Immature natural killer cell (primary cell): ENCODE measurements around the gene RTRAF. TPM values are rescaled to one million over a fixed set of nuclear protein-coding genes. Genes with fewer than 3 reads are reported as not detected.
A peak's percentile ranks its signal among the peaks of the same experiment; 100 is the strongest.

Source experiments
- DNase-seq, 3 donors: peaks; one replicate each; pipeline ENCODE4 v3.0.0; 2022; ENCODE audit warnings: mixed read lengths in 1 of 3
- H3K27ac Mint-ChIP-seq, 6 donors: one replicate each; pipeline ENCODE4 v1.8.0; 2020; ENCODE audit warnings: mixed read lengths in 6 of 6, mild to moderate bottlenecking in 5 of 6, inconsistent platforms in 4 of 6, moderate library complexity in 3 of 6
- H3K27me3 Mint-ChIP-seq, 3 donors: one replicate each; pipeline ENCODE4 v1.8.0; 2020 to 2021; ENCODE audit warnings: low read depth in 3 of 3, mild to moderate bottlenecking in 3 of 3, mixed read lengths in 3 of 3, moderate library complexity in 3 of 3, inconsistent platforms in 1 of 3
- H3K36me3 Mint-ChIP-seq, 3 donors: one replicate each; pipeline ENCODE4 v1.8.0; 2020; ENCODE audit warnings: mixed read lengths in 3 of 3, inconsistent platforms in 2 of 3, mild to moderate bottlenecking in 2 of 3
- H3K4me1 Mint-ChIP-seq, 2 donors: one replicate each; pipeline ENCODE4 v1.8.0; 2020; ENCODE audit warnings: inconsistent platforms in 2 of 2, mild to moderate bottlenecking in 2 of 2, mixed read lengths in 2 of 2, moderate library complexity in 1 of 2
- H3K4me3 Mint-ChIP-seq, 5 donors: one replicate each; pipeline ENCODE4 v1.8.0; 2020; ENCODE audit warnings: mild to moderate bottlenecking in 5 of 5, mixed read lengths in 5 of 5, inconsistent platforms in 3 of 5, moderate library complexity in 3 of 5
- H3K9me3 Mint-ChIP-seq, 6 donors: one replicate each; pipeline ENCODE4 v1.8.0; 2020; ENCODE audit warnings: mild to moderate bottlenecking in 6 of 6, mixed read lengths in 6 of 6, inconsistent platforms in 4 of 6, moderate library complexity in 3 of 6
- polyA plus RNA-seq, 3 donors: library from polyadenylated mRNA; unstranded; fragments of 300-500 nt; fragmentation: Illumina TruSeq; gene quantifications; one replicate each; pipeline ENCODE4 v1.2.3, GENCODE V29; 2021

Gene RTRAF
- polyA plus RNA-seq, 3 donors from 2014 or later = 92.1 to 162 (median 137) TPM

DNA sequence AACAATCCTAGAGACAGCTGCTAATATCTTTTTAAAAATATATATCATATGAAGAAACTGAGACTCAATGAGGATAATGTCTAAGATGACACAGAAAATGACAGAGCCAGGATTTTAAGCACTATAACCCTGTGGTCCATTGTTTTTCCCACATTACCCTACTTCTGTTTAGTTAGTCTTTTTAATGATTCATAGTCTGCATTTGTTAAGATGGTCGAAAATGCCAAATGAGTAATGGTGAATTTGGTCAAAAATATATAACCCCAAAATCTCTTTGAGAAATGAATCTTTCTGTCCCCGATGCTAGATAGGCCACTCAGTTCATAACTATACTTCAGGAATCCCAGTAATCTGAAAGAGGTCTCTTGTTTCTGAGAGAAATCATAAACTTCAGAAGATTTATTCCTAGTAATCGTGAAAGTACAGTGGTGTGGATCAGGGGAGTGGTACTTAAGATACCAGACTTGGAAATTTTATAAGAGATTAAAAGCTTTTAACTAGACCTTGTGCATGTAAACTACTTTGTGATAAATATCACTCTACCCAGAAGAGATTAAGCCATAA is 10.8 kb downstream of the RTRAF start:
- peaks cover 0 to 1% (median 0%) of the 10 kb centered on the region in 3 donors for H3K27me3 Mint-ChIP-seq
- H3K4me1 Mint-ChIP-seq = peaks cover 0 to 17% of the 10 kb centered on the region in 2 donors
- H3K27ac Mint-ChIP-seq = no peak overlapping the region
- H3K36me3 Mint-ChIP-seq = peaks cover 16 to 67% (median 20%) of the 10 kb centered on the region in 3 donors
- H3K4me3 Mint-ChIP-seq = no peak overlapping the region
- no peak for DNase-seq
- no peaks in the 10 kb centered on the region for H3K9me3 Mint-ChIP-seq

GRCh38 chr14:52000696-52001095 is 11.3 kb downstream of the RTRAF start:
- DNase-seq = no peak
- no peak overlapping the region for H3K27ac Mint-ChIP-seq
- peaks cover 0 to 1% (median 0%) of the 10 kb centered on the region in 3 donors for H3K27me3 Mint-ChIP-seq
- peaks cover 0 to 22% of the 10 kb centered on the region in 2 donors for H3K4me1 Mint-ChIP-seq
- H3K36me3 Mint-ChIP-seq = peaks cover 16 to 69% (median 19%) of the 10 kb centered on the region in 3 donors
- H3K4me3 Mint-ChIP-seq = no peak overlapping the region
- H3K9me3 Mint-ChIP-seq = no peaks in the 10 kb centered on the region

- no peak for DNase-seq
- Mint-ChIP-seq H3K36me3 (peaks cover 21 to 68% (median 24%) of the 10 kb centered on the region in 3 donors), H3K27ac (no peak overlapping the region), H3K9me3 (no peaks in the 10 kb centered on the region), H3K4me3 (no peak overlapping the region), H3K27me3 (peaks cover 0 to 1% (median 0%) of the 10 kb centered on the region in 3 donors), H3K4me1 (peaks cover 0 to 12% of the 10 kb centered on the region in 2 donors)
Observed at GRCh38 chr14:52002542-52002941, 13.2 kb downstream of the RTRAF start.

GRCh38 chr14:52003324-52003723 is 14.0 kb downstream of the RTRAF start:
- Mint-ChIP-seq H3K27ac (no peak overlapping the region), H3K9me3 (no peaks in the 10 kb centered on the region), H3K4me3 (no peak overlapping the region), H3K36me3 (peaks cover 26 to 71% (median 27%) of the 10 kb centered on the region in 3 donors), H3K27me3 (peaks cover 0 to 1% (median 0%) of the 10 kb centered on the region in 3 donors), H3K4me1 (peaks cover 0 to 12% of the 10 kb centered on the region in 2 donors)
- no peak for DNase-seq

- Mint-ChIP-seq H3K4me1 (peaks cover 0 to 12% of the 10 kb centered on the region in 2 donors), H3K27ac (no peak overlapping the region), H3K9me3 (no peaks in the 10 kb centered on the region), H3K27me3 (peaks cover 0 to 1% (median 0%) of the 10 kb centered on the region in 3 donors), H3K36me3 (peaks cover 25 to 66% (median 26%) of the 10 kb centered on the region in 3 donors), H3K4me3 (no peak overlapping the region)
- DNase-seq = no peak
Observed at GRCh38 chr14:52005625-52006024, 16.3 kb downstream of the RTRAF start.

DNA sequence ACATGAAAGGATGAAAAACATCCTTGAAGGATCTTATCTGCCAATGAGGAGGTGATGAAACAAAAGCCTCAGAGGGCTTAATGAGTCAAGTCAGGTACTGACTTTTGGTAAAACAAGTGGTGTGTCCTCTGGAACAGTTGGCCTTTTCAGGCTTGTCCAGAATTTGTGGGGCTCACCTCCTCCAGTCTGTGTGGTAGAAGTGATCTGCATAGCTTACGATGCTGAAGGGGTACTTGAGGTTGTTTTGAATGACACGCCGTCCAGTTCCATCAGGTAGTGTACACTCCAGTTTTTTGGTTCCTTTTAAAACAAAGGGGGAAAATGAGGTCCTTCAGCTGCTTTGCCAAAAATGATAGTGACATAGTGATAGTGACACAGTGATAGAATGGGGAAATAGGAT is 17.0 kb downstream of the RTRAF start:
- Mint-ChIP-seq H3K27me3 (peaks cover 0 to 1% (median 0%) of the 10 kb centered on the region in 3 donors), H3K9me3 (no peaks in the 10 kb centered on the region), H3K4me1 (peaks cover 0 to 12% of the 10 kb centered on the region in 2 donors), H3K4me3 (no peak overlapping the region), H3K36me3 (peaks cover 32 to 69% (median 32%) of the 10 kb centered on the region in 3 donors), H3K27ac (no peak overlapping the region)
- DNase-seq = no peak

GRCh38 chr14:52007211-52007610 is 17.9 kb downstream of the RTRAF start:
- no peak for DNase-seq
- H3K27me3 Mint-ChIP-seq = peaks cover 0 to under 1% (median 0%) of the 10 kb centered on the region in 3 donors
- H3K4me1 Mint-ChIP-seq = peaks cover 0 to 12% of the 10 kb centered on the region in 2 donors
- H3K36me3 Mint-ChIP-seq = peaks cover 35 to 65% (median 35%) of the 10 kb centered on the region in 3 donors
- no peak overlapping the region for H3K4me3 Mint-ChIP-seq
- no peak overlapping the region for H3K27ac Mint-ChIP-seq
- no peaks in the 10 kb centered on the region for H3K9me3 Mint-ChIP-seq

DNA sequence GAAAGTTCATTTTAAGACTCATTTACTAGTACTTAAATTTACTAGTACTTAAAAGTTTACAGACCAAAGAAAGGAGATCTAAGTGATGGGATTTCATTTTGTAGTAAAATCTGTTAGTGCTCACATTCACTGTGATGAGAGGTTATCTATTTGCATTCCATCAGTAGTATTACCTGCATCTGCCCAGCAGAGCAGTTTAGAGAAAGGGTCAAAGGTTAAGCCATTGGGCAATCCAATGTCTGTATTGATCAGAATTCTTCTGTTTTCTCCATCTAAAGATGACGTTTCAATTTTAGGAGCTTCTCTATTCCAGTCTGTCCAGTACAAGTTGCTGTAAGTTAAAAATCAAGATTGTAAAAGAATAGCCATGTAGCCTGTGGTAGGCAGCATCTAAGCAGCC is 18.3 kb downstream of the RTRAF start:
- Mint-ChIP-seq H3K27me3 (no peaks in the 10 kb centered on the region), H3K27ac (no peak overlapping the region), H3K4me1 (peaks cover 0 to 12% of the 10 kb centered on the region in 2 donors), H3K4me3 (no peak overlapping the region), H3K9me3 (no peaks in the 10 kb centered on the region), H3K36me3 (peaks cover 33 to 61% (median 35%) of the 10 kb centered on the region in 3 donors)
- no peak for DNase-seq

- H3K9me3 Mint-ChIP-seq = no peaks in the 10 kb centered on the region
Observed at GRCh38 chr14:52008136-52008535, 18.8 kb downstream of the RTRAF start.

DNA sequence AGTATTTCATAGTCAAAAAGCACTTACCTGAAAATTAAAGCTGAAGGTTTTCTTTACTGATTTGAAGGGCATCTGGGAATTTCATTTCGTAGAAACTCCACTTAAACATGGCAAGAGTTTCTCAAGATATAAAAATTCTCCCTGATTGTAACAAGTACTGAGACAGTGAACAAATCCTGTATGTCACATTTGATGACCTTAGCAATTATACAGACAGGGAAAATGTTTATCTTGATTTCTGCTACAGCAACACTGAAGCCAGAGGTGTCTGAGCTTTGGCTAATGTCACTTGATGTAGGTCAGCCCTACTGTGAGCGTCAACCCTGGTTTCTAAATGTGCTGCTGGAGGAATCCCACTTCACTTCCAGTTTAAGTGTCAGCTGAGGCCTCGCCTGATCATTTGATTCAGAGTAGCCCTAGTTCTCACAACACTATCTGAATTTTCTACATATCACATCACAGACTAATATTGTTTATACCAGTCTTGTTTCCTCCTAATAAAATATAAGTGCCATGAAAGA is 20.9 kb downstream of the RTRAF start:
- Mint-ChIP-seq H3K27ac (peak overlapping the region in 1 of 6 donors; percentile 7), H3K4me1 (peaks cover 0 to 6% of the 10 kb centered on the region in 2 donors), H3K36me3 (peaks cover 23 to 43% (median 25%) of the 10 kb centered on the region in 3 donors), H3K27me3 (peaks cover 0 to 2% (median 0%) of the 10 kb centered on the region in 3 donors), H3K4me3 (no peak overlapping the region), H3K9me3 (no peaks in the 10 kb centered on the region)
- no peak for DNase-seq

More at GRCh38 chr14:52008136-52008535, 18.8 kb downstream of the RTRAF start:
- Mint-ChIP-seq H3K36me3 (peaks cover 32 to 58% (median 35%) of the 10 kb centered on the region in 3 donors), H3K27ac (no peak overlapping the region), H3K27me3 (no peaks in the 10 kb centered on the region), H3K4me1 (peaks cover 0 to 12% of the 10 kb centered on the region in 2 donors), H3K4me3 (no peak overlapping the region)
- no peak for DNase-seq

DNA sequence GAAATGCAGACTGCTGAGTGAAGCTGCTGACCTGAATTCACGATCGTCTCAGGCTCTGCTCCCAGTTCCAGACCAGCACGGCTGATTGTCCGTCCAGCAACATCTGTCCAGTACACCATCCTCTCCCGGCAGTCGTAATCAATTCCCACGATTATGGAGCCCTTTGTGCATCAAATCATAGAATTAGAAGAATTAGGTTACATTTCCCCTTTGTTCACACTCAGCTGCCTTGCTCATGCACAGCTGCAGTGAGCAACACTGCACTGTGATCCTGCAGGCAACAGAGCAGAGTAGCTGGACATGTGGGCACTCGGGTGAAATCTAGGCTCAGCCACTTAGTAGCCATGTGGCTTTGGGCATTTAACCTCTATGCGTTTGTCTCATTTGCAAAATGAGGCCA is 22.2 kb downstream of the RTRAF start:
- no peak overlapping the region for H3K4me3 Mint-ChIP-seq
- no peak overlapping the region for H3K27ac Mint-ChIP-seq

DNA sequence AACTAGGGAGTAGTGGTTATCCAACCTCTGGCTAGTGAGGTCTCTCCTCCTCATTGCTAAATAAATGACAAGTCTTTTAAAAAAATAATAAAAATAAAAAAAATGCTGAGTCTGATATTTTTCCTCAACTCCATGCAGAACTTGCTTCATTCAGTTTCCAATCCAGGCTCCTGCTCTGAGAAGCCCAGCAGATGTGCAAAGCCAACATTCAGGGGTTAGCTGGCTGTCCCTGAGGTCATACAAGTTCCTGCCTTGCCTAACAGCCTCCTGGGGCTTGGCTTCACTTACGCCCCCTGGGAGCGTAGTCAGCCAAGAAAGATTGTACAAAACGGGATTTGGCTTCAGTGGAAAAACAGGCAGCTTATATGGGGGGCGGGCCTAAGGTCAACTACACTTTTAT is 23.3 kb downstream of the RTRAF start:
- no peaks in the 10 kb centered on the region for H3K4me1 Mint-ChIP-seq
- peaks cover 17 to 26% (median 18%) of the 10 kb centered on the region in 3 donors for H3K36me3 Mint-ChIP-seq

More for the DNA sequence above, 22.2 kb downstream of the RTRAF start:
- Mint-ChIP-seq H3K36me3 (peaks cover 17 to 32% (median 19%) of the 10 kb centered on the region in 3 donors), H3K27me3 (peaks cover 2 to 3% (median 2%) of the 10 kb centered on the region in 3 donors), H3K4me1 (no peaks in the 10 kb centered on the region), H3K9me3 (no peaks in the 10 kb centered on the region)
- no peak for DNase-seq

DNA sequence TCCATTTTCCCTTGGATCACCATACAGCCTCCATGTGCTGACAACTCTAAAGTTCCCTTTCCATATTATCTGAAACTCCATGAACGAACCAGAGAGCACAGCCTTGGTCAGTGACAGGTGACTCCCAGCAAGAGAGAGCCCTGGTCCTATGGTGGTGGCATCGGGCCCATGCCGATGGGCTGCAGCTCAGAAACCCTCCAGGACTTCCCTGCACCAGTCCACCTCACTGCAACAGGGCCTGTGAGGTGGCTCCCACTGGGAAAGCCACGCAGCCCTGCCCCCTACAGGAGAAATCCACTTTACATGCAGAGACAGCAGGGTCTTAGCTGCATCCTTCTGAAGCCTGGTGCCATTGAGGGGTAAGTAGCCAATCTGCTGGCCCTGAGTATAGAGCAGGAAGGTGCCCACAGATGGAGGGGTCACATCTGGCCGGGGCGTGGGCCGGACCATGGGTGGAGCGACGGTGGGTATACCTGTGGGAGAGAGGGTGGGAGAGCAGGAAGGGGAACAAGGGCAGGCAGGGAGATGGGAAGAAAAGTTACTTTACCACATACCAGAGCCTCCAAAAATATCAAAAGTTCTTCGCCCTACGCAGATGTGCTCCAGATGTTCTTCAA is 24.7 kb downstream of the RTRAF start:
- no peaks in the 10 kb centered on the region for H3K4me1 Mint-ChIP-seq
- no peak overlapping the region for H3K4me3 Mint-ChIP-seq
- H3K27ac Mint-ChIP-seq = no peak overlapping the region
- H3K36me3 Mint-ChIP-seq = peaks cover 13 to 16% (median 14%) of the 10 kb centered on the region in 3 donors
- no peak for DNase-seq
- H3K27me3 Mint-ChIP-seq = peaks cover 2 to 5% (median 2%) of the 10 kb centered on the region in 3 donors
- H3K9me3 Mint-ChIP-seq = no peaks in the 10 kb centered on the region

More for the DNA sequence above, 23.3 kb downstream of the RTRAF start:
- Mint-ChIP-seq H3K9me3 (no peaks in the 10 kb centered on the region), H3K27me3 (peaks cover 2 to 3% (median 2%) of the 10 kb centered on the region in 3 donors), H3K4me3 (no peak overlapping the region), H3K27ac (no peak overlapping the region)
- no peak for DNase-seq

DNA sequence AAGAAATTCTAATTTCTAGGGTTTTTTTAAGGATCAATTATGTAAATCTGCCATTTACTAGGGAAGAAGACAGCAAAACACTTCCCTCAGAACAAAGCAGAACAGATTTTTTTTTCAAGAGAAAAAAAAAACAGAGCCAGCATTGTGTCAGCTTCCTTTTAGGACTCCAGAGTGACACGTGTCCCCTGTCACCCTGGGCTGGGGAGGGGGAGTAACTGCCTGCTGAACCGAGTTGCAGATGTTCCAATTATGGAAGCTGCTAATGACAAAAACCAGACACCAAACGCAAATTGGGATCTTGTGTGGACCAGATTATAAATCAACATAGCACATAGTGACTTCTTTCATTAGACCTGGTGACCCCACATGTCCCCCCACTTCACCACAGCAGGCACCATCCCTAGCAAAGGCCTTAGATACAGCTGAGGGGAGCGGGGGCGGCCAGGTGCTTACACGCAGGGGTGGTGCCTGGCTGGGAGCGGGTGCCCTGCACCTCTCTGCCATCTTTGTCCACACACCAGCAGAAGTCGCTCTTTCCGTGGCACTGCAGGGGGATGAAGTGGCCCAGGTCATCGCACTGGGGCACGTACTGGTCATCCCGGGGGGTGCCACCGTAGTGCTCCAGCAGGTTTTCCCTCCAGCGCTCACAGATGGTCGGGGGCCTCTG is 25.4 kb downstream of the RTRAF start:
- Mint-ChIP-seq H3K36me3 (peaks cover 13 to 14% (median 14%) of the 10 kb centered on the region in 3 donors), H3K27me3 (peaks cover 2 to 5% (median 2%) of the 10 kb centered on the region in 3 donors), H3K9me3 (no peaks in the 10 kb centered on the region), H3K4me3 (no peak overlapping the region), H3K4me1 (no peaks in the 10 kb centered on the region), H3K27ac (no peak overlapping the region)
- DNase-seq = no peak
